ENCODE measurements around the gene GDF2. TPM values are rescaled to one million over a fixed set of nuclear protein-coding genes. Genes with fewer than 3 reads are reported as not detected.

The GDF2 gene
- total RNA-seq, 2 donors from 2014 or later, result not detected

- ATAC-seq (ENCODE audit: insufficient number of reproducible peaks, low FRiP score, low read depth) (no peak), DNase-seq (ENCODE audit: low spot score) (no peak)
- Histone ChIP-seq H3K27me3 (replicated peaks; ENCODE audit: insufficient read depth) (no peaks in the 10 kb centered on the region), H3K4me1 (ENCODE audit: control insufficient read depth in 1 of 2, low read depth in 2 of 2) (no peaks in the 10 kb centered on the region), H3K9me3 (no peaks in the 10 kb centered on the region), H3K27ac (no peak overlapping the region), H3K36me3 (no peaks in the 10 kb centered on the region), H3K4me3 (no peak overlapping the region)
- TF ChIP-seq CTCF (IDR thresholded peaks at IDR 0.05), result no peak
These were observed 596 bp upstream of the GDF2 start for GRCh38 chr10:47321521-47322195.

GRCh38 chr10:47323087-47323486 lies 833 bp downstream of the GDF2 start:
- no peak for ATAC-seq (ENCODE audit: insufficient number of reproducible peaks, low FRiP score, low read depth)
- H3K36me3 ChIP-seq, result no peaks in the 10 kb centered on the region
- H3K27ac ChIP-seq, result no peak overlapping the region
- H3K4me3 ChIP-seq, result no peak overlapping the region
- no peaks in the 10 kb centered on the region for H3K27me3 ChIP-seq (replicated peaks; ENCODE audit: insufficient read depth)
- TF ChIP-seq CTCF (IDR thresholded peaks at IDR 0.05), result no peak
- H3K9me3 ChIP-seq, result no peaks in the 10 kb centered on the region
- no peaks in the 10 kb centered on the region for H3K4me1 ChIP-seq (ENCODE audit: control insufficient read depth in 1 of 2, low read depth in 2 of 2)
- DNase-seq (ENCODE audit: low spot score), result no peak

GRCh38 chr10:47323636-47324296 lies 1.5 kb downstream of the GDF2 start:
- H3K4me1 ChIP-seq (ENCODE audit: control insufficient read depth in 1 of 2, low read depth in 2 of 2), result no peaks in the 10 kb centered on the region
- H3K9me3 ChIP-seq, result no peaks in the 10 kb centered on the region
- H3K27me3 ChIP-seq (replicated peaks; ENCODE audit: insufficient read depth), result no peaks in the 10 kb centered on the region
- no peak overlapping the region for H3K4me3 ChIP-seq
- no peak for TF ChIP-seq CTCF (IDR thresholded peaks at IDR 0.05)
- DNase-seq (ENCODE audit: low spot score) (no peak), ATAC-seq (ENCODE audit: insufficient number of reproducible peaks, low FRiP score, low read depth) (no peak)
- no peak overlapping the region for H3K27ac ChIP-seq
- no peaks in the 10 kb centered on the region for H3K36me3 ChIP-seq

GRCh38 chr10:47325303-47326291 lies 3.3 kb downstream of the GDF2 start:
- no peak for TF ChIP-seq CTCF (IDR thresholded peaks at IDR 0.05)
- DNase-seq (ENCODE audit: low spot score) (no peak), ATAC-seq (ENCODE audit: insufficient number of reproducible peaks, low FRiP score, low read depth) (no peak)
- Histone ChIP-seq H3K4me3 (no peak overlapping the region), H3K9me3 (no peaks in the 10 kb centered on the region), H3K4me1 (ENCODE audit: control insufficient read depth in 1 of 2, low read depth in 2 of 2) (no peaks in the 10 kb centered on the region), H3K36me3 (no peaks in the 10 kb centered on the region), H3K27me3 (replicated peaks; ENCODE audit: insufficient read depth) (no peaks in the 10 kb centered on the region), H3K27ac (no peak overlapping the region)

Data from thoracic aorta (tissue), 2 donors.